MM.1S (cell line): ENCODE measurements around the gene PTPRJ.

Source experiments
- DNase-seq: peaks from one replicate; pipeline ENCODE4 v3.0.0-alpha.2; 2015
- H2AFZ ChIP-seq: fragments of 300-600 bp; sonication (generic); 2 replicates; pipeline ENCODE4 v1.6.0; 2016; ENCODE audit warnings: antibody characterized with exemption, low read length
- H3F3A ChIP-seq: fragments of 300-600 bp; sonication (generic); 2 replicates; pipeline ENCODE4 v1.6.1; 2016; ENCODE audit warnings: mild to moderate bottlenecking, antibody characterized with exemption, low read length, moderate library complexity, mixed read lengths; ENCODE audit not compliant: insufficient read depth
- H3K27ac ChIP-seq: fragments of 300-600 bp; sonication (generic); 2 replicates; pipeline ENCODE4 v1.5.1; 2016; ENCODE audit warnings: mild to moderate bottlenecking, low read length
- H3K27me3 ChIP-seq: fragments of 300-600 bp; sonication (generic); replicated peaks from 2 replicates; pipeline ENCODE4 v1.6.0; 2016; ENCODE audit warnings: low read length; ENCODE audit not compliant: insufficient read depth
- H3K36me3 ChIP-seq: fragments of 300-600 bp; sonication (generic); replicated peaks from 2 replicates; pipeline ENCODE4 v1.6.1; 2016; ENCODE audit warnings: mild to moderate bottlenecking, low read length, mixed read lengths; ENCODE audit not compliant: insufficient read depth
- H3K4me1 ChIP-seq: fragments of 300-600 bp; sonication (generic); 2 replicates; pipeline ENCODE4 v1.6.1; 2016; ENCODE audit warnings: low read length, mixed read lengths
- H3K4me2 ChIP-seq: fragments of 300-600 bp; sonication (generic); 2 replicates; pipeline ENCODE4 v1.6.0; 2016; ENCODE audit warnings: low read depth, low read length
- H3K4me3 ChIP-seq: fragments of 300-600 bp; sonication (generic); 2 replicates; pipeline ENCODE4 v1.5.1; 2016; ENCODE audit warnings: low read length, mixed read lengths
- H3K79me2 ChIP-seq: fragments of 300-600 bp; sonication (generic); 2 replicates; pipeline ENCODE4 v1.6.1; 2016; ENCODE audit warnings: mixed run types, low read length, mixed read lengths
- H3K9ac ChIP-seq: fragments of 300-600 bp; sonication (generic); 2 replicates; pipeline ENCODE4 v1.6.1; 2016; ENCODE audit warnings: low read length, mixed read lengths
- H3K9me2 ChIP-seq: fragments of 300-600 bp; sonication (generic); replicated peaks from 2 replicates; pipeline ENCODE4 v1.6.1; 2016; ENCODE audit warnings: mild to moderate bottlenecking, low read length, mixed read lengths; ENCODE audit not compliant: insufficient read depth
- H3K9me3 ChIP-seq: fragments of 300-600 bp; sonication (generic); replicated peaks from 2 replicates; pipeline ENCODE4 v1.6.1; 2016; ENCODE audit warnings: mild to moderate bottlenecking, low read length, mixed read lengths; ENCODE audit not compliant: insufficient read depth
- H4K20me1 ChIP-seq: fragments of 300-600 bp; sonication (generic); 2 replicates; pipeline ENCODE4 v1.6.1; 2016; ENCODE audit warnings: mild to moderate bottlenecking, low read length, moderate library complexity, mixed read lengths; ENCODE audit not compliant: insufficient read depth
- EZH2 ChIP-seq: fragments of 300-600 bp; sonication (generic); optimal IDR thresholded peaks from 2 replicates; pipeline ENCODE3; 2017; ENCODE audit warnings: low read depth, mild to moderate bottlenecking, antibody characterized with exemption, low read length, mixed read lengths
- EZH2phosphoT487 ChIP-seq: fragments of 300-600 bp; sonication (generic); IDR thresholded peaks from 2 replicates; pipeline ENCODE4 v1.6.1; 2018; ENCODE audit warnings: antibody characterized with exemption, low read length
- TF ChIP-seq, protein P1 (sequence below): fragments of 300-600 bp; sonication (generic); IDR thresholded peaks from 2 replicates; pipeline ENCODE4 v1.5.1; 2016; ENCODE audit warnings: antibody characterized with exemption, low read length, mixed read lengths

PTPRJ gene

DNA sequence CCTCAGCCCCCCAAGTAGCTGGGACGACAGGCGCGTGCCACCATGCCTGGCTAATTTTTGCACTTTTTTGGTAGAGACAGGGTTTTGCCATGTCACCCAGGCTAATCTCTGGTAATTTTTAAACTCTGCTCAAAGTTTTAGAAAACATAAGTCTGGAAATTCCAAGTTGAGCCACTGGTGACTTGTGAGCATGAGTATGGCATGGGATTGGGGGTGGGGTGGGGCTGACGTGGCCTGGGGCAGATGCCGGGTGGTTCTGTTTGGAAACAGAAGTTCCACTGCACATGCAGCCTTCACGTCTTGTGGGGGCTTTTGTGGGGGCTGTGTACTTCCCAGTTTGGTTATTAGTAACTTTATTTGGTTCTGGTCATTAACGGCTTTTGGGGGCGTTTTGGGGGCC, 67.3 kb downstream of the PTPRJ start:
- no peak overlapping the region for H3K9ac ChIP-seq
- H3K4me2 ChIP-seq, result no peak overlapping the region
- no peak overlapping the region for H3K27ac ChIP-seq

DNA sequence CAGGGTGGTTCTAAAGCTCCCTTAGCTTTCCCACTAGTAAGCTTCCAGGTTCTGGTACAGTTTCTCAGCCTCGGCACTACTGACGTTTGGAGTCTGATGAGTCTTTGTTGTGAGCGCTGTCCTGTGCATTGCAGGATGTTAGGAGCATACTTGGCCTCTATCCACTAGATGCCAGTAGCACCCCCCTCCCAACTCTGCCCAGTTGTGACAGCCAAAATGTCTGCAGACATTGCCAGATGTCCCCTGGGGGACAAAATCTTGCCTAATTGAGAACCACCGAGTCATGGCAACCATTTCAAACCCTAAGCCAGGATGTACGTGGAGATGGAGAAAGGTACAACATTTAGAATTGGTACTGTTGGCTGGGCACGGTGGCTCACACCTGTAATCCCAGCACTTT, 68.7 kb downstream of the PTPRJ start:
- H3F3A ChIP-seq, result no peaks in the 10 kb centered on the region
- H3K9me2 ChIP-seq, result no peaks in the 10 kb centered on the region
- TF ChIP-seq EZH2, result no peak
- TF ChIP-seq, protein P1, sequence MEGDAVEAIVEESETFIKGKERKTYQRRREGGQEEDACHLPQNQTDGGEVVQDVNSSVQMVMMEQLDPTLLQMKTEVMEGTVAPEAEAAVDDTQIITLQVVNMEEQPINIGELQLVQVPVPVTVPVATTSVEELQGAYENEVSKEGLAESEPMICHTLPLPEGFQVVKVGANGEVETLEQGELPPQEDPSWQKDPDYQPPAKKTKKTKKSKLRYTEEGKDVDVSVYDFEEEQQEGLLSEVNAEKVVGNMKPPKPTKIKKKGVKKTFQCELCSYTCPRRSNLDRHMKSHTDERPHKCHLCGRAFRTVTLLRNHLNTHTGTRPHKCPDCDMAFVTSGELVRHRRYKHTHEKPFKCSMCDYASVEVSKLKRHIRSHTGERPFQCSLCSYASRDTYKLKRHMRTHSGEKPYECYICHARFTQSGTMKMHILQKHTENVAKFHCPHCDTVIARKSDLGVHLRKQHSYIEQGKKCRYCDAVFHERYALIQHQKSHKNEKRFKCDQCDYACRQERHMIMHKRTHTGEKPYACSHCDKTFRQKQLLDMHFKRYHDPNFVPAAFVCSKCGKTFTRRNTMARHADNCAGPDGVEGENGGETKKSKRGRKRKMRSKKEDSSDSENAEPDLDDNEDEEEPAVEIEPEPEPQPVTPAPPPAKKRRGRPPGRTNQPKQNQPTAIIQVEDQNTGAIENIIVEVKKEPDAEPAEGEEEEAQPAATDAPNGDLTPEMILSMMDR, result no peak
- no peak for TF ChIP-seq EZH2phosphoT487
- no peak overlapping the region for H2AFZ ChIP-seq
- no peak for DNase-seq
- no peak overlapping the region for H3K9ac ChIP-seq
- no peaks in the 10 kb centered on the region for H4K20me1 ChIP-seq
- no peaks in the 10 kb centered on the region for H3K9me3 ChIP-seq
- H3K4me2 ChIP-seq, result no peak overlapping the region
- no peaks in the 10 kb centered on the region for H3K27me3 ChIP-seq
- H3K4me3 ChIP-seq, result no peak overlapping the region
- H3K36me3 ChIP-seq, result no peaks in the 10 kb centered on the region
- no peaks in the 10 kb centered on the region for H3K4me1 ChIP-seq
- H3K27ac ChIP-seq, result no peak overlapping the region
- H3K79me2 ChIP-seq, result no peaks in the 10 kb centered on the region

More for the DNA sequence above, 67.3 kb downstream of the PTPRJ start:
- no peaks in the 10 kb centered on the region for H3K9me2 ChIP-seq
- no peaks in the 10 kb centered on the region for H3K9me3 ChIP-seq
- H3F3A ChIP-seq, result no peaks in the 10 kb centered on the region
- no peaks in the 10 kb centered on the region for H3K27me3 ChIP-seq
- H2AFZ ChIP-seq, result no peak overlapping the region
- TF ChIP-seq, protein P1, result no peak
- TF ChIP-seq EZH2 (no peak), EZH2phosphoT487 (no peak)
- H3K36me3 ChIP-seq, result no peaks in the 10 kb centered on the region
- DNase-seq, result no peak
- no peaks in the 10 kb centered on the region for H3K4me1 ChIP-seq
- H3K79me2 ChIP-seq, result no peaks in the 10 kb centered on the region
- no peaks in the 10 kb centered on the region for H4K20me1 ChIP-seq
- no peak overlapping the region for H3K4me3 ChIP-seq

DNA sequence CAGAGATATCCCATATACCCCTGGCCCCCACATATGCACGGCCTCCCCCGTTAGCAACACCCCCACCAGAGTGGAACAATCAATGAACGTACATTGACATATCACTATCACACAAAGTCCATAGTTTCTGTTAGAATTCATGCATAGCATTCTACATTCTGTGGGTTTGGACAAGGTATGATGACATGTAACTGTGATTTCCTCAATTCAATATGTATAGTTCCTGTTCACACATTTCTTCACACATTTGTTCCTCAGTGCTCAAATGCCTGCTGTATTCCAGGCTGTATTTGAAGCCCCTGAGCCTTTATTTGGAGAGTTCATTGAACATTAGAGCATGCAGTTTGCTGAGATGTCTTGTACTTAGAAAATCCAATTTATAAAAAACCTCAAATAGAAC, 69.9 kb downstream of the PTPRJ start:
- H3K4me2 ChIP-seq, result no peak overlapping the region
- H3K4me3 ChIP-seq, result no peak overlapping the region
- DNase-seq, result no peak
- H3K9ac ChIP-seq, result no peak overlapping the region
- H4K20me1 ChIP-seq, result no peaks in the 10 kb centered on the region
- no peaks in the 10 kb centered on the region for H3K36me3 ChIP-seq
- no peaks in the 10 kb centered on the region for H3K9me3 ChIP-seq
- H3K79me2 ChIP-seq, result no peaks in the 10 kb centered on the region
- TF ChIP-seq EZH2phosphoT487, result no peak
- TF ChIP-seq, protein P1, result no peak
- TF ChIP-seq EZH2, result no peak
- no peak overlapping the region for H2AFZ ChIP-seq
- H3F3A ChIP-seq, result no peaks in the 10 kb centered on the region
- H3K4me1 ChIP-seq, result no peaks in the 10 kb centered on the region
- no peak overlapping the region for H3K27ac ChIP-seq
- H3K9me2 ChIP-seq, result no peaks in the 10 kb centered on the region
- H3K27me3 ChIP-seq, result no peaks in the 10 kb centered on the region
